ENCODE results near the gene MAL.

DNA sequence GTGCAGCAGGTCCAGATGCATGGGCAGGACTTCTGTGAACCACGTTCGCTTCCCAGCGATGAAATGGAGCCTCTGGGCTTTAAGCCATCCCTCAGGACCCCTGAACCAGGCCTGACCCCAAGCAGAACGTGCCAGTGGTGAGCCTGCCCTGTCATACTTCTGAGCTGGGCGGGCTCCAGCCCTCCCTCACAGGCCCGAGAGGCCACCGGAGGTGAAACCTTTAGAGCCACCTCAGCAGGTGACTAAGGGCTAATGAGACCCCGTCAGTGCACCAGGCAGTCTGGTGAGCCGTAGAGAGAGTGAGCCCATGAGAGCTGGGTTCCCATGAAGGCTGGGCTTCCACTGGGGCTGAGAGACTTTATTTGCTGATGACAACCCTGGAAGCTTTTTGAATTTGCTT lies 8.9 kb upstream of the MAL start:
- no peak for TF ChIP-seq EZH2phosphoT487 (IDR thresholded peaks at IDR 0.05; ENCODE audit: borderline replicate concordance)
- TF ChIP-seq, protein P1, sequence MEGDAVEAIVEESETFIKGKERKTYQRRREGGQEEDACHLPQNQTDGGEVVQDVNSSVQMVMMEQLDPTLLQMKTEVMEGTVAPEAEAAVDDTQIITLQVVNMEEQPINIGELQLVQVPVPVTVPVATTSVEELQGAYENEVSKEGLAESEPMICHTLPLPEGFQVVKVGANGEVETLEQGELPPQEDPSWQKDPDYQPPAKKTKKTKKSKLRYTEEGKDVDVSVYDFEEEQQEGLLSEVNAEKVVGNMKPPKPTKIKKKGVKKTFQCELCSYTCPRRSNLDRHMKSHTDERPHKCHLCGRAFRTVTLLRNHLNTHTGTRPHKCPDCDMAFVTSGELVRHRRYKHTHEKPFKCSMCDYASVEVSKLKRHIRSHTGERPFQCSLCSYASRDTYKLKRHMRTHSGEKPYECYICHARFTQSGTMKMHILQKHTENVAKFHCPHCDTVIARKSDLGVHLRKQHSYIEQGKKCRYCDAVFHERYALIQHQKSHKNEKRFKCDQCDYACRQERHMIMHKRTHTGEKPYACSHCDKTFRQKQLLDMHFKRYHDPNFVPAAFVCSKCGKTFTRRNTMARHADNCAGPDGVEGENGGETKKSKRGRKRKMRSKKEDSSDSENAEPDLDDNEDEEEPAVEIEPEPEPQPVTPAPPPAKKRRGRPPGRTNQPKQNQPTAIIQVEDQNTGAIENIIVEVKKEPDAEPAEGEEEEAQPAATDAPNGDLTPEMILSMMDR (conservative IDR thresholded peaks at IDR 0.05; ENCODE audit: low read length), result no peak
